Hematopoietic multipotent progenitor cell (in vitro differentiated cells): Measurements from ENCODE around the gene RASEF. TPM values are rescaled to one million over a fixed set of nuclear protein-coding genes. Genes with fewer than 3 reads are reported as not detected.
A peak's percentile ranks its signal among the peaks of the same experiment; 100 is the strongest.
"Not testable (repeated sequence)": the region's sequence is repeated elsewhere in the genome, so short reads cannot be mapped to it uniquely, and the experiment has no call there.

ENCODE experiments used
- DNase-seq, 3 donors: peaks; one replicate each; pipeline ENCODE4 v3.0.0-alpha.2; 2011 to 2015; ENCODE audit warnings: low read depth in 2 of 3, low spot score in 2 of 3
- total RNA-seq: library from RNA; depleted of rRNA; stranded (reverse); fragments of >200 nt; gene quantifications from one replicate; pipeline ENCODE4 v1.2.3, GENCODE V29; 2012

RASEF gene
- total RNA-seq, 1 donor, result under 0.01 TPM

GRCh38 chr9:82987370-82988189 lies 75.4 kb downstream of the RASEF start:
- no peak for DNase-seq

GRCh38 chr9:82981552-82981951 lies 81.4 kb downstream of the RASEF start:
- no peak for DNase-seq

GRCh38 chr9:82975176-82975575 lies 87.8 kb downstream of the RASEF start:
- DNase-seq, result no peak

GRCh38 chr9:82972446-82972845 lies 90.5 kb downstream of the RASEF start:
- DNase-seq, result no peak

GRCh38 chr9:82970359-82970758 lies 92.6 kb downstream of the RASEF start:
- DNase-seq, result no peak

- DNase-seq, result peak in 2 of 3 donors; percentile 16 to 20
Observed at GRCh38 chr9:82969291-82969690, 93.7 kb downstream of the RASEF start.

GRCh38 chr9:82968816-82969215 lies 94.1 kb downstream of the RASEF start:
- no peak for DNase-seq

- DNase-seq, result no peak
Observed at GRCh38 chr9:82968388-82968787, 94.6 kb downstream of the RASEF start.

- DNase-seq, result peak in 2 of 3 donors; percentile 75 to 82
Observed at GRCh38 chr9:82961504-82962125, 101.3 kb downstream of the RASEF start.

- DNase-seq, result no peak
Observed at GRCh38 chr9:82957529-82958379, 105.2 kb downstream of the RASEF start.

GRCh38 chr9:82949203-82949602 lies 113.7 kb downstream of the RASEF start:
- no peak for DNase-seq

GRCh38 chr9:82940376-82940775 lies 122.6 kb downstream of the RASEF start:
- DNase-seq, result no peak

GRCh38 chr9:82939451-82939850 lies 123.5 kb downstream of the RASEF start:
- DNase-seq, result no peak

- no peak for DNase-seq
Observed at GRCh38 chr9:82938426-82939218, 124.3 kb downstream of the RASEF start.

GRCh38 chr9:82936561-82936960 lies 126.4 kb downstream of the RASEF start:
- not testable (repeated sequence) for DNase-seq

- no peak for DNase-seq
Observed at GRCh38 chr9:82934949-82935348, 128.0 kb downstream of the RASEF start.

- DNase-seq, result not testable (repeated sequence)
Observed at GRCh38 chr9:82934025-82934424, 128.9 kb downstream of the RASEF start.

GRCh38 chr9:82930116-82930515 lies 132.8 kb downstream of the RASEF start:
- no peak for DNase-seq
